H9 (cell line): ENCODE measurements around the gene FRMD4B. TPM values are rescaled to one million over a fixed set of nuclear protein-coding genes. Genes with fewer than 3 reads are reported as not detected.

ENCODE experiments used
- DNase-seq: peaks from one replicate; pipeline ENCODE4 v3.0.0-alpha.2; 2017
- H2AFZ ChIP-seq: one replicate; pipeline ENCODE4 v1.6.1; 2013; ENCODE audit warnings: mild to moderate bottlenecking, low read length, control low read depth, moderate library complexity
- H2AK5ac ChIP-seq: 2 replicates; pipeline ENCODE4 v1.6.1; 2013; ENCODE audit warnings: low read length, control low read depth, mixed read lengths; ENCODE audit not compliant: insufficient read length
- H2BK120ac ChIP-seq: one replicate; pipeline ENCODE4 v1.6.1; 2013; ENCODE audit warnings: low read depth, mild to moderate bottlenecking, low read length, control low read depth, inconsistent platforms; ENCODE audit not compliant: poor library complexity, severe bottlenecking
- H2BK12ac ChIP-seq: 2 replicates; pipeline ENCODE4 v1.6.1; 2013; ENCODE audit warnings: low read length, control low read depth, mixed read lengths, low read depth; ENCODE audit not compliant: insufficient read length
- H2BK15ac ChIP-seq: 2 replicates; pipeline ENCODE4 v1.6.1; 2013; ENCODE audit warnings: low read depth, low read length, control low read depth
- H2BK20ac ChIP-seq: one replicate; pipeline ENCODE4 v1.6.1; 2013; ENCODE audit warnings: low read depth, mild to moderate bottlenecking, low read length, control low read depth, inconsistent platforms; ENCODE audit not compliant: poor library complexity, severe bottlenecking
- H2BK5ac ChIP-seq: 2 replicates; pipeline ENCODE4 v1.6.1; 2013; ENCODE audit warnings: low read length, control low read depth, mixed read lengths; ENCODE audit not compliant: insufficient read length
- H3K14ac ChIP-seq: 2 replicates; pipeline ENCODE4 v1.6.1; 2013; ENCODE audit warnings: low read length, control low read depth; ENCODE audit not compliant: insufficient read depth
- H3K18ac ChIP-seq: 2 replicates; pipeline ENCODE4 v1.6.1; 2013; ENCODE audit warnings: low read depth, mild to moderate bottlenecking, mixed read lengths, low read length, control low read depth; ENCODE audit not compliant: insufficient read length
- H3K23ac ChIP-seq: 2 replicates; pipeline ENCODE4 v1.6.1; 2013; ENCODE audit warnings: low read length, control low read depth, mixed read lengths, low read depth; ENCODE audit not compliant: insufficient read length
- H3K23me2 ChIP-seq: 2 replicates; pipeline ENCODE4 v1.6.1; 2013; ENCODE audit warnings: low read depth, mild to moderate bottlenecking, mixed read lengths, low read length, control low read depth; ENCODE audit not compliant: insufficient read length, poor library complexity, severe bottlenecking
- H3K27ac ChIP-seq: 2 replicates; pipeline ENCODE4 v1.5.1; 2013; ENCODE audit warnings: low read length, control low read depth, mixed read lengths, low read depth; ENCODE audit not compliant: insufficient read length
- H3K27me3 ChIP-seq: 2 replicates; pipeline ENCODE4 v1.6.1; 2013; ENCODE audit warnings: low read length, control low read depth, inconsistent platforms; ENCODE audit not compliant: insufficient read depth
- H3K4ac ChIP-seq: 2 replicates; pipeline ENCODE4 v1.6.1; 2013; ENCODE audit warnings: low read depth, mild to moderate bottlenecking, control low read depth, inconsistent platforms, low read length, moderate library complexity
- H3K4me1 ChIP-seq: 2 replicates; pipeline ENCODE4 v1.6.1; 2013; ENCODE audit warnings: low read length, control low read depth, inconsistent platforms; ENCODE audit not compliant: insufficient read depth
- H3K4me2 ChIP-seq: 2 replicates; pipeline ENCODE4 v1.6.1; 2013; ENCODE audit warnings: low read length, control low read depth, mixed read lengths; ENCODE audit not compliant: insufficient read length, insufficient read depth
- H3K56ac ChIP-seq: 2 replicates; pipeline ENCODE4 v1.6.1; 2013; ENCODE audit warnings: low read depth, mild to moderate bottlenecking, mixed read lengths, low read length, control low read depth; ENCODE audit not compliant: insufficient read length
- H3K79me1 ChIP-seq: 2 replicates; pipeline ENCODE4 v1.6.1; 2013; ENCODE audit warnings: low read depth, mild to moderate bottlenecking, moderate library complexity, low read length, control low read depth, inconsistent platforms; ENCODE audit not compliant: insufficient read depth, poor library complexity, severe bottlenecking
- H3K79me2 ChIP-seq: 2 replicates; pipeline ENCODE4 v1.6.1; 2013; ENCODE audit warnings: low read length, control low read depth, inconsistent platforms; ENCODE audit not compliant: insufficient read depth
- H3K9ac ChIP-seq: 2 replicates; pipeline ENCODE4 v1.6.1; 2013; ENCODE audit warnings: low read length, control low read depth, mixed read lengths; ENCODE audit not compliant: insufficient read length; ENCODE audit errors: extremely low read depth
- H3K9me3 ChIP-seq: one replicate; pipeline ENCODE4 v1.6.1; 2013; ENCODE audit warnings: low read depth, low read length, inconsistent platforms; ENCODE audit not compliant: control insufficient read depth
- H3T11ph ChIP-seq: one replicate; pipeline ENCODE4 v1.6.1; 2013; ENCODE audit warnings: mild to moderate bottlenecking, low read length, control low read depth, inconsistent platforms
- H4K20me1 ChIP-seq: one replicate; pipeline ENCODE4 v1.6.1; 2013; ENCODE audit not compliant: control insufficient read depth, insufficient read length, insufficient read depth
- H4K5ac ChIP-seq: 2 replicates; pipeline ENCODE4 v1.6.1; 2013; ENCODE audit warnings: low read depth, mild to moderate bottlenecking, mixed read lengths, low read length, control low read depth; ENCODE audit not compliant: insufficient read length
- H4K8ac ChIP-seq: replicated peaks from 2 replicates; pipeline ENCODE4 v1.6.1; 2013; ENCODE audit warnings: low read length, control low read depth, mixed read lengths, low read depth; ENCODE audit not compliant: insufficient read length
- H4K91ac ChIP-seq: 2 replicates; pipeline ENCODE4 v1.6.1; 2013; ENCODE audit warnings: low read depth, mild to moderate bottlenecking, moderate library complexity, mixed read lengths, low read length, control low read depth; ENCODE audit not compliant: insufficient read length
- H3K27ac Mint-ChIP-seq, 3 experiments: 2 replicates in 2 of 3; 3 replicates in 1 of 3; pipeline ENCODE4 v1.8.0; 2020 to 2021; ENCODE audit warnings: mixed read lengths in 3 of 3, mild to moderate bottlenecking in 1 of 3, moderate library complexity in 1 of 3
- H3K27me3 Mint-ChIP-seq: 2 replicates; pipeline ENCODE4 v1.8.0; 2021; ENCODE audit warnings: low read depth, mild to moderate bottlenecking, moderate library complexity, mixed read lengths
- H3K36me3 Mint-ChIP-seq, 3 experiments: 2 replicates in 2 of 3; 3 replicates in 1 of 3; pipeline ENCODE4 v1.8.0; 2020 to 2021; ENCODE audit warnings: low read depth in 3 of 3, mixed read lengths in 3 of 3; ENCODE audit not compliant: insufficient read depth in 1 of 3
- H3K4me1 Mint-ChIP-seq, 2 experiments: 2 replicates each; pipeline ENCODE4 v1.8.0; 2020; ENCODE audit warnings: mixed read lengths in 2 of 2
- H3K4me3 Mint-ChIP-seq, 2 experiments: 2 replicates in 1 of 2; 3 replicates in 1 of 2; pipeline ENCODE4 v1.8.0; 2020 to 2021; ENCODE audit warnings: mild to moderate bottlenecking in 2 of 2, mixed read lengths in 2 of 2, moderate library complexity in 1 of 2
- H3K9me3 Mint-ChIP-seq, 2 experiments: 2 replicates in 1 of 2; 3 replicates in 1 of 2; pipeline ENCODE4 v1.8.0; 2020; ENCODE audit warnings: mild to moderate bottlenecking in 2 of 2, mixed read lengths in 2 of 2, moderate library complexity in 1 of 2
- WGBS: extraction: QIAGEN DNeasy Blood & Tissue Kit; methylation state at CpG from one replicate; pipeline ENCODE4 v1.1.7; 2013; ENCODE audit warnings: missing lambda C conversion rate, low lambda C conversion rate, mixed read lengths; ENCODE audit not compliant: insufficient read length; ENCODE audit errors: extremely low coverage; 5-methylcytosine and 5-hydroxymethylcytosine counted together
- total RNA-seq: library from RNA; stranded (reverse); gene quantifications from 2 replicates; pipeline ENCODE4 v1.2.1, GENCODE V29; 2021
- TF ChIP-seq, protein P1 (sequence below): fragments of 200-600 bp; sonication (generic); conservative IDR thresholded peaks from 3 replicates; pipeline ENCODE4 v1.8.0; 2021; ENCODE audit warnings: antibody characterized with exemption, mild to moderate bottlenecking

Gene FRMD4B
- total RNA-seq, 1 experiment from 2014 or later: 3.4 TPM

DNA sequence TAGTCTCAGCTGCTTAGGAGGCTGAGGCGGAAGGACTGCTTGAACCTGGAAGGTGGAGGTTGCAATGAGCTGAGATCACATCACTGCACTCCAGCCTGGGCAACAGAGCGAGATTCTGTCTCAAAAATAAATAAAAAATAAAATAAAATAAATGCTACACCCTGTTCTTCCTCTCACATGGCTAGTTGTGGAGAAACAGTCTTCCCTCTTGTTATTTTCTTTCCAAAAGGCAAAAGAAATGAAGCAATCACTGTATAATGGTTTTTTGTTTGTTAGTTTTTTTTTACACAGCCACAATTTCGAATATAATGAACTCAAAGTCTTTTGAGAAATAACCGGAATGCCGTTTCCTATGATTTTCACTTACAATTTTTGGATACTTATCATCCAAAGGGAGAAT lies 4.9 kb upstream of the FRMD4B start:
- H4K8ac ChIP-seq: no peak overlapping the region
- peaks cover under 1% of the 10 kb centered on the region; the same call in 1 of the 2 replicates for H3K27me3 ChIP-seq
- H2AFZ ChIP-seq: no peak overlapping the region
- no peak overlapping the region for H4K91ac ChIP-seq
- no CpG with 5 or more reads among the region's 5 CpGs for WGBS
- peaks cover 27 to 34% of the 10 kb centered on the region in 2 experiments for H3K4me1 Mint-ChIP-seq
- H2BK5ac ChIP-seq: no peak overlapping the region
- no peaks in the 10 kb centered on the region for H4K20me1 ChIP-seq
- peaks cover 13% of the 10 kb centered on the region; the same call in 1 of the 2 replicates for H3K4me1 ChIP-seq
- no peak overlapping the region for H3K27ac Mint-ChIP-seq
- no peak overlapping the region for H4K5ac ChIP-seq
- peaks cover 7% of the 10 kb centered on the region for H3K23me2 ChIP-seq
- no peak overlapping the region for H3K23ac ChIP-seq
- TF ChIP-seq, protein P1, sequence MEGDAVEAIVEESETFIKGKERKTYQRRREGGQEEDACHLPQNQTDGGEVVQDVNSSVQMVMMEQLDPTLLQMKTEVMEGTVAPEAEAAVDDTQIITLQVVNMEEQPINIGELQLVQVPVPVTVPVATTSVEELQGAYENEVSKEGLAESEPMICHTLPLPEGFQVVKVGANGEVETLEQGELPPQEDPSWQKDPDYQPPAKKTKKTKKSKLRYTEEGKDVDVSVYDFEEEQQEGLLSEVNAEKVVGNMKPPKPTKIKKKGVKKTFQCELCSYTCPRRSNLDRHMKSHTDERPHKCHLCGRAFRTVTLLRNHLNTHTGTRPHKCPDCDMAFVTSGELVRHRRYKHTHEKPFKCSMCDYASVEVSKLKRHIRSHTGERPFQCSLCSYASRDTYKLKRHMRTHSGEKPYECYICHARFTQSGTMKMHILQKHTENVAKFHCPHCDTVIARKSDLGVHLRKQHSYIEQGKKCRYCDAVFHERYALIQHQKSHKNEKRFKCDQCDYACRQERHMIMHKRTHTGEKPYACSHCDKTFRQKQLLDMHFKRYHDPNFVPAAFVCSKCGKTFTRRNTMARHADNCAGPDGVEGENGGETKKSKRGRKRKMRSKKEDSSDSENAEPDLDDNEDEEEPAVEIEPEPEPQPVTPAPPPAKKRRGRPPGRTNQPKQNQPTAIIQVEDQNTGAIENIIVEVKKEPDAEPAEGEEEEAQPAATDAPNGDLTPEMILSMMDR: no peak
- H3K4me2 ChIP-seq: no peak overlapping the region
- H3K14ac ChIP-seq: no peak overlapping the region
- H2AK5ac ChIP-seq: no peak overlapping the region
- no peaks in the 10 kb centered on the region for H3K79me2 ChIP-seq
- H3K27ac ChIP-seq: no peak overlapping the region
- H2BK20ac ChIP-seq: no peak overlapping the region
- H3K79me1 ChIP-seq: no peaks in the 10 kb centered on the region
- no peak overlapping the region for H2BK120ac ChIP-seq
- peaks cover 5 to 9% of the 10 kb centered on the region in 2 experiments; a peak in 3 of 5 replicates for H3K9me3 Mint-ChIP-seq
- DNase-seq: no peak
- H3T11ph ChIP-seq: no peak overlapping the region
- no peak overlapping the region for H3K56ac ChIP-seq
- H2BK15ac ChIP-seq: no peak overlapping the region
- no peak overlapping the region for H3K18ac ChIP-seq
- H3K4me3 Mint-ChIP-seq: no peak overlapping the region
- H3K27me3 Mint-ChIP-seq: peaks cover 24% of the 10 kb centered on the region
- no peak overlapping the region for H2BK12ac ChIP-seq
- no peak overlapping the region for H3K4ac ChIP-seq
- peaks cover 0 to 7% (median 3%) of the 10 kb centered on the region in 3 experiments; a peak in 2 of 7 replicates for H3K36me3 Mint-ChIP-seq
- no peak overlapping the region for H3K9ac ChIP-seq
- no peaks in the 10 kb centered on the region for H3K9me3 ChIP-seq
